Activated B cell treated with CpG ODN at 0.5 μM for 24 hours (primary cell): Measurements from ENCODE around the gene FAM131B. TPM values are rescaled to one million over a fixed set of nuclear protein-coding genes. Genes with fewer than 3 reads are reported as not detected.

Source experiments
- ATAC-seq: fragments of 200-7000 bp; cut with Tn5 transposase; one replicate; pipeline ENCODE4 v1.10.0; 2021; ENCODE audit warnings: low read depth, mild to moderate bottlenecking, moderate library complexity
- CTCF ChIA-PET: fragments of 350-600 bp; sonication (Branson Sonifier 250); formaldehyde crosslinking; loops from one replicate; lab custom pipeline; 2021; ENCODE audit warnings: antibody characterized with exemption; lab: Charles Lee
- POLR2A ChIA-PET: fragments of 350-600 bp; sonication (Branson Sonifier 250); formaldehyde crosslinking; loops from one replicate; lab custom pipeline; 2021; ENCODE audit warnings: antibody characterized with exemption; lab: Charles Lee
- DNase-seq: peaks from one replicate; pipeline ENCODE4 v3.0.0; 2022
- H3K27ac Mint-ChIP-seq: one replicate; pipeline ENCODE4 v1.8.0; 2020; ENCODE audit warnings: mixed read lengths
- H3K27me3 Mint-ChIP-seq: one replicate; pipeline ENCODE4 v1.8.0; 2021; ENCODE audit warnings: mixed read lengths
- H3K36me3 Mint-ChIP-seq: one replicate; pipeline ENCODE4 v1.8.0; 2021; ENCODE audit warnings: low read depth, mixed read lengths
- H3K4me1 Mint-ChIP-seq: one replicate; pipeline ENCODE4 v1.8.0; 2021; ENCODE audit warnings: mixed read lengths
- H3K4me3 Mint-ChIP-seq: one replicate; pipeline ENCODE4 v1.8.0; 2020; ENCODE audit warnings: mild to moderate bottlenecking, mixed read lengths
- H3K9me3 Mint-ChIP-seq: one replicate; pipeline ENCODE4 v1.8.0; 2020; ENCODE audit warnings: mixed read lengths
- intact Hi-C: fragments of 100-400 bp; cut with micrococcal nuclease; formaldehyde crosslinking; loops from one replicate; pipeline ENCODE4 v1.15.1; 2024
- total RNA-seq: library from RNA; stranded (reverse); gene quantifications from 2 replicates; pipeline ENCODE4 v1.2.3, GENCODE V29; 2022
- TF ChIP-seq, protein P1 (sequence below): fragments of 200-600 bp; IDR thresholded peaks from one replicate; pipeline ENCODE4 v1.8.0; 2022; ENCODE audit warnings: antibody characterized with exemption, mild to moderate bottlenecking

The FAM131B gene
- total RNA-seq, 1 donor from 2014 or later = not detected

- Mint-ChIP-seq H3K4me3 (no peak overlapping the region), H3K27ac (no peak overlapping the region), H3K9me3 (no peaks in the 10 kb centered on the region), H3K36me3 (no peaks in the 10 kb centered on the region), H3K4me1 (no peaks in the 10 kb centered on the region), H3K27me3 (no peaks in the 10 kb centered on the region)
- intact Hi-C loops = no loop called here
- ATAC-seq = no peak
- TF ChIP-seq, protein P1, sequence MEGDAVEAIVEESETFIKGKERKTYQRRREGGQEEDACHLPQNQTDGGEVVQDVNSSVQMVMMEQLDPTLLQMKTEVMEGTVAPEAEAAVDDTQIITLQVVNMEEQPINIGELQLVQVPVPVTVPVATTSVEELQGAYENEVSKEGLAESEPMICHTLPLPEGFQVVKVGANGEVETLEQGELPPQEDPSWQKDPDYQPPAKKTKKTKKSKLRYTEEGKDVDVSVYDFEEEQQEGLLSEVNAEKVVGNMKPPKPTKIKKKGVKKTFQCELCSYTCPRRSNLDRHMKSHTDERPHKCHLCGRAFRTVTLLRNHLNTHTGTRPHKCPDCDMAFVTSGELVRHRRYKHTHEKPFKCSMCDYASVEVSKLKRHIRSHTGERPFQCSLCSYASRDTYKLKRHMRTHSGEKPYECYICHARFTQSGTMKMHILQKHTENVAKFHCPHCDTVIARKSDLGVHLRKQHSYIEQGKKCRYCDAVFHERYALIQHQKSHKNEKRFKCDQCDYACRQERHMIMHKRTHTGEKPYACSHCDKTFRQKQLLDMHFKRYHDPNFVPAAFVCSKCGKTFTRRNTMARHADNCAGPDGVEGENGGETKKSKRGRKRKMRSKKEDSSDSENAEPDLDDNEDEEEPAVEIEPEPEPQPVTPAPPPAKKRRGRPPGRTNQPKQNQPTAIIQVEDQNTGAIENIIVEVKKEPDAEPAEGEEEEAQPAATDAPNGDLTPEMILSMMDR = no peak
- CTCF ChIA-PET = interaction anchor here (1.2 kb wide), 1 partner anchor 15 kb away, joined by 4 read pairs; no protein-coding TSS in a partner anchor
- POLR2A ChIA-PET = no interaction called here
- DNase-seq = no peak
Observed at GRCh38 chr7:143401265-143401664, 38.8 kb upstream of the FAM131B start.

DNA sequence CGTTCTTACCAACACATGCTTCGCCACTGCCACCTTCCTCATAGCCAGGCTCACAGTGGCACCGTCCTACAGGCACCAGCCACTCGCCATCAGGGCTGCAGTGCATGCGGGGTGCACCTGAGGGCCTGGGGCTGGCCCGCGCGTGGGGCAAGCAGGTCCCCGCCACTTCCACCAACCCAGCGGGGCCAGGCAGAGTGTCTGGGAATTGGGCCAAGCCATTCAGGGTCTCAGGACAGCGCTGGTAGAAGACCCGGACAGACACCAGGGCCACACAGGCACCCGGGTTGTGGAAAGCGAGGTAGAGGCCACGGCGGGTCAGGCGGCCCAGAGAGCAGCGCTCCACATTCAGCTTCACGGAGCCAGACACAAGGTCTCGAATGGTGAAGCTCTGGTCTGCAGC, 37.1 kb upstream of the FAM131B start:
- intact Hi-C loops = no loop called here
- Mint-ChIP-seq H3K4me3 (no peak overlapping the region), H3K9me3 (no peaks in the 10 kb centered on the region), H3K4me1 (no peaks in the 10 kb centered on the region), H3K36me3 (no peaks in the 10 kb centered on the region), H3K27ac (no peak overlapping the region), H3K27me3 (no peaks in the 10 kb centered on the region)
- ChIA-PET POLR2A (no interaction called here), CTCF (no interaction called here)
- TF ChIP-seq, protein P1 = no peak
- DNase-seq = no peak
- ATAC-seq = no peak

DNA sequence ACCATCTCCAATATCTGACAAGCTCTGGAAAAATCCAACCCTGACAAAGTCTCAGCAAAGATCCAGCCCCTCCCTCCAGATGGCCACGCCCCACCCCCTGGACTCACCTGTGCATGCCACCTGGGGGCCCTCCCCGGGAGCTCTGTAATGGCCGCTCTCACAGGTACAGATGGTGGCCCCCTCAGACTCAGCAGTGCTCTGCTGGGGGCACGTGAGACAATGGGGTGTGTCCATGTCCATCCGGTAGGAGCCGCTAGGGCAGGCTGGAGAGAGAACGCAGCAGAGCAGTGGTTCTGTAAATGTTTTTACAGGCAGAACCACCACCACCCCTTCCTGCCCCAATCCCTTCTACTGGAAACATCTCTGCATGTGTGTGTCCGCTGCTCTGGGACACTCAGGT, 36.6 kb upstream of the FAM131B start:
- ATAC-seq (no peak), DNase-seq (no peak)
- CTCF ChIA-PET = no interaction called here
- Mint-ChIP-seq H3K27me3 (no peaks in the 10 kb centered on the region), H3K36me3 (no peaks in the 10 kb centered on the region), H3K4me3 (no peak overlapping the region), H3K9me3 (no peaks in the 10 kb centered on the region), H3K27ac (no peak overlapping the region), H3K4me1 (no peaks in the 10 kb centered on the region)
- intact Hi-C loops = no loop called here
- POLR2A ChIA-PET = no interaction called here
- TF ChIP-seq, protein P1 = no peak

GRCh38 chr7:143398616-143399015, 36.1 kb upstream of the FAM131B start:
- H3K36me3 Mint-ChIP-seq = no peaks in the 10 kb centered on the region
- DNase-seq = no peak
- intact Hi-C loops = no loop called here
- ATAC-seq = no peak
- CTCF ChIA-PET = no interaction called here
- H3K4me1 Mint-ChIP-seq = no peaks in the 10 kb centered on the region
- H3K4me3 Mint-ChIP-seq = no peak overlapping the region
- TF ChIP-seq, protein P1 = no peak
- no peak overlapping the region for H3K27ac Mint-ChIP-seq
- no peaks in the 10 kb centered on the region for H3K27me3 Mint-ChIP-seq
- no peaks in the 10 kb centered on the region for H3K9me3 Mint-ChIP-seq
- POLR2A ChIA-PET = no interaction called here

DNA sequence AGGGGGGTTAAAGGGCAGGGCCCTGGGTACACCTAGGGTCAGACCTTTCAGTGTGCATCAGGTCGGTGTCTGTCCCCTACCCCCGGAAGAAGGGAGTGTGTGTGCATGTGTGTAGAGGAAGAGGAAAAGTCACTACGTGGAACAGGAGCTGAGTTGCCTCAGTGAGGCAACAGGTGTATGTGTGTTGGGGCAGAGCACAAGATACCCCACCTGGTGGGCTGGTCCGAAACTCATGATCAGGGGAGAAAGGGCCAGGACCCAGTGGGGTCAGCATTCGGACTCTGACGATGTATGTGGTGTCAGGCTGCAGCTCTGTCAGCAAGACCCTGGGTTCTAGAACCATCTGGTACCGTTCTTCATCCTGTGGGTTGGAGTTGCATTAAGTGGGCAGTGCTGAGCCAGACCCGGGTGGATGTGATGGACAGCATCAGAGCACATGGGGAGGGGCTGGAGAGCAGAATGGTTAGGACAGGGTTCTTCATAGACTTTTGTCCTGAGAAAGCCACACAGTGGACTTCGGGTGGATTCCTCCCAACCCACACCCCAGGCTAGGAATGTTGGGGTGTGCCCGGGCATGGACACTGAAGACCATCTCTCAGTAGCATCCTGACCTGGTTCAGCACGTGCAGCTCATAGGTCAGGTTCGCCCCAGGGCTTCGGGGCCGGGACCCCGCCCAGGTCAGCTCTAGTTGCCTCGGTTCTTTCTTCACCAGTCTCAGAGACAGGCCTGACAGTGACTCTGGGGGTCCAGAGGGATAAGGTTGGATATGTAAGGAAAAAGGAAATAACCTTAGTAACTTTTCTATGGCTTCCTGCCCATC, 35.4 kb upstream of the FAM131B start:
- intact Hi-C loops = no loop called here
- H3K9me3 Mint-ChIP-seq = no peaks in the 10 kb centered on the region
- ChIA-PET CTCF (no interaction called here), POLR2A (no interaction called here)
- no peaks in the 10 kb centered on the region for H3K27me3 Mint-ChIP-seq
- DNase-seq (no peak), ATAC-seq (no peak)
- H3K4me3 Mint-ChIP-seq = no peak overlapping the region
- H3K4me1 Mint-ChIP-seq = no peaks in the 10 kb centered on the region
- TF ChIP-seq, protein P1 = no peak
- no peak overlapping the region for H3K27ac Mint-ChIP-seq
- H3K36me3 Mint-ChIP-seq = peaks cover 1% of the 10 kb centered on the region
